HG03159 (cell line): Measurements from ENCODE around the gene ALCAM.

Experiments used
- ATAC-seq: cut with Tn5 transposase; IDR thresholded peaks from one replicate; pipeline ENCODE4 v1.9.1; 2021; ENCODE audit warnings: mild to moderate bottlenecking, moderate library complexity; ENCODE audit not compliant: unreplicated experiment

Gene ALCAM

DNA sequence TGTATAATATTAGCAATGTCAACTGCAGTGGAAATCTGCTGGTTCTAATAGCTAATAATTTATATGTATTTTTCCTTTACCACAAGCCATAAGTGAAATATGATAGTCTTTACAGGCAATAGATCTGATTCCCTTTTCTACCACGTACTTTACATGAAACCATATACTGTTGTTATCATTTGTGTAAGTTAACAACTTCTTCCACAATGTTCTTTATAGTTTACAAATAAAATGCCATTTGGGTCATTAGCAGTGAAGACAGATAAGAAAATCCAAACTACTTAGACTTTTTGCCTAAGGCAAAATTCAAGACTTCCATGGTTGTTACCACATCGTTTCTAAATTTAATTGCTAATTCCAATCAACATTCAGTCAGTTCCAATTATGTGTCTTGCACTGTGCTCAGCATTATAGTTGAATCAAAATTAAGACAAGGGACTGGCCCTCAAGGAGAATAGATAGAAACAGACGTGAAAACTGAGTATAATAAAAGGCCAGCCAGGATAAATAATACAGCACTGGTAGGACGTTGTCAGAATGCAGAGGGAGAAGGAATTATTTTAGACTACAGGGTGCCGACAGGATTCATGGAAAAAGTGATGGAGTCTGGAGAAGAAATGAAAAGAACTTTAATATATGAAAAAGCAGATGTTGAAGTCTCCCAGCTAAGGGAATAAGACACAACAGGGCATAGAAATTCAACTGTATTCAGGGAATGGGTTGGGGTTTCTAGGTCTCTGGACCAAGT, 249.8 kb downstream of the ALCAM start:
- no peak for ATAC-seq

DNA sequence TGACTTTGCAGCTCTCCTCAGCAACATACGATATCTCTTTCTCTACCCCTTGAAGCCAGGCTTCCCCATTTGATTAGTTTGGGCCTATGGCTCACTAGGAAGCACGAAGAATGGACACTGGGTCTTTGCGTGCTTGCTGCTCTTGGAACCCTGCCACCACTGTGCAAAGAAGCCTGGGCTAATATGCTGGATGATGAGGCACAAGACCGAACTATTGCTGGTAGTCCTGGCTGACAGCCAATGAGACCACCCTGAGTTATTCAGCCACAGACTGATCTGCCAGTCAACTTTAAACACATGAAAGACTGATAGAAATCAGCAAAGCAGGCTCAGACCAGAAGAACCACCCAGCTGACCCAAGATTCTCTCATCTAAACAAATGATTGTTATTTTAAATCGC, 251.8 kb downstream of the ALCAM start:
- no peak for ATAC-seq

- ATAC-seq = no peak
Measured at GRCh38 chr3:105619651-105620050, 252.9 kb downstream of the ALCAM start.

GRCh38 chr3:105620236-105620635, 253.5 kb downstream of the ALCAM start:
- ATAC-seq = no peak

GRCh38 chr3:105622169-105622568, 255.5 kb downstream of the ALCAM start:
- no peak for ATAC-seq
